SK-N-MC (cell line): Measurements from ENCODE around the gene GPER1.
"Not testable (repeated sequence)": the region's sequence is repeated elsewhere in the genome, so short reads cannot be mapped to it uniquely, and the experiment has no call there.

Source experiments
- DNase-seq: peaks from one replicate; pipeline ENCODE4 v3.0.0-alpha.2; 2011; ENCODE audit warnings: low read depth, low spot score
- H3K27ac ChIP-seq: fragments of 200-600 bp; sonication (generic); 2 replicates; pipeline ENCODE4 v1.5.1; 2016; ENCODE audit warnings: mixed run types
- H3K36me3 ChIP-seq: fragments of 200-600 bp; sonication (generic); 2 replicates; pipeline ENCODE4 v1.6.1; 2017; ENCODE audit warnings: antibody characterized with exemption, low read length, mixed read lengths; ENCODE audit not compliant: insufficient read depth
- H3K4me3 ChIP-seq: fragments of 200-600 bp; sonication (generic); 2 replicates; pipeline ENCODE4 v1.5.1; 2016
- H3K9ac ChIP-seq: fragments of 200-600 bp; sonication (generic); 2 replicates; pipeline ENCODE4 v1.8.0; 2017; ENCODE audit warnings: mixed run types, mixed read lengths; ENCODE audit not compliant: insufficient read length
- H3K9me3 ChIP-seq: fragments of 200-600 bp; sonication (generic); 2 replicates; pipeline ENCODE4 v1.6.1; 2017; ENCODE audit warnings: low read depth, mild to moderate bottlenecking, antibody characterized with exemption, low read length, moderate library complexity, mixed read lengths
- EZH2 ChIP-seq: fragments of 200-600 bp; sonication (generic); IDR thresholded peaks from one replicate; pipeline ENCODE4 v1.6.1; 2017; ENCODE audit warnings: antibody characterized with exemption
- FOXP2 ChIP-seq: optimal IDR thresholded peaks from 2 replicates; pipeline ENCODE3; 2011; ENCODE audit warnings: mild to moderate bottlenecking, moderate library complexity; ENCODE audit not compliant: insufficient read depth; ENCODE audit errors: extremely low read length, control extremely low read depth
- POLR2AphosphoS5 ChIP-seq: IDR thresholded peaks from 2 replicates; pipeline ENCODE4 v1.6.1; 2012; ENCODE audit warnings: mild to moderate bottlenecking, low read depth, low read length, borderline replicate concordance

Gene GPER1

GRCh38 chr7:1142051-1142635, 54.2 kb downstream of the GPER1 start:
- no peak overlapping the region for H3K4me3 ChIP-seq
- no peaks in the 10 kb centered on the region for H3K9me3 ChIP-seq
- H3K9ac ChIP-seq = no peak overlapping the region
- TF ChIP-seq FOXP2 (no peak), POLR2AphosphoS5 (no peak), EZH2 (no peak)
- no peak for DNase-seq
- H3K36me3 ChIP-seq = no peaks in the 10 kb centered on the region
- H3K27ac ChIP-seq = no peak overlapping the region

DNA sequence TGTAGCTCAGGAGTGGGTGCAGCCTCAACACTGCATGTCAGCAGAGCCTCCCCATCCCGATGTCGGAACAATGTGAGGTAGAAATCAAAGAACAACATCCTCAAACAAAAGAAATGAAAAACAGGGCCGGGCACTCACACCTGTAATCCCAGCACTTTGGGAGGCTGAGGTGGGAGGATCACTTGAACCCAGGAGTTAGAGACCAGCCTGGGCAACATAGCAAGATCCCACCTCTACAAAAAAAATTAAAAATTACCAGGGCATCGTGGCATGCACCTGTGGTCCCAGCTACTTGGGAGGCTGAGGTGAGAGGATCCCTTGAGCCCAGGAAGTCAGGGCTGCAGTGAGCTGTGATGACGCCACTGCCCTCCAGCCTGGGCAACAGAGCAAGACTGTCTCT, 55.1 kb downstream of the GPER1 start:
- H3K9me3 ChIP-seq, H3K27ac ChIP-seq, H3K4me3 ChIP-seq, DNase-seq, H3K9ac ChIP-seq, H3K36me3 ChIP-seq: not testable (repeated sequence)
